ENCODE measurements around the gene CTNNA2. TPM values are rescaled to one million over a fixed set of nuclear protein-coding genes. Genes with fewer than 3 reads are reported as not detected.

CTNNA2 gene
- total and polyA plus RNA-seq, 8 donors = 0.08 to 0.56 (median 0.17) TPM; not detected in 2

- DNase-seq (no peak), ATAC-seq (no peak)
- H3K27me3 ChIP-seq = no peaks in the 10 kb centered on the region
- no peaks in the 10 kb centered on the region for H3K36me3 ChIP-seq
- H3K27ac ChIP-seq = no peak overlapping the region
- no peaks in the 10 kb centered on the region for H3K9me3 ChIP-seq
- intact Hi-C loops (cut with DNase I) = no loop called here
- TF ChIP-seq, protein P1, sequence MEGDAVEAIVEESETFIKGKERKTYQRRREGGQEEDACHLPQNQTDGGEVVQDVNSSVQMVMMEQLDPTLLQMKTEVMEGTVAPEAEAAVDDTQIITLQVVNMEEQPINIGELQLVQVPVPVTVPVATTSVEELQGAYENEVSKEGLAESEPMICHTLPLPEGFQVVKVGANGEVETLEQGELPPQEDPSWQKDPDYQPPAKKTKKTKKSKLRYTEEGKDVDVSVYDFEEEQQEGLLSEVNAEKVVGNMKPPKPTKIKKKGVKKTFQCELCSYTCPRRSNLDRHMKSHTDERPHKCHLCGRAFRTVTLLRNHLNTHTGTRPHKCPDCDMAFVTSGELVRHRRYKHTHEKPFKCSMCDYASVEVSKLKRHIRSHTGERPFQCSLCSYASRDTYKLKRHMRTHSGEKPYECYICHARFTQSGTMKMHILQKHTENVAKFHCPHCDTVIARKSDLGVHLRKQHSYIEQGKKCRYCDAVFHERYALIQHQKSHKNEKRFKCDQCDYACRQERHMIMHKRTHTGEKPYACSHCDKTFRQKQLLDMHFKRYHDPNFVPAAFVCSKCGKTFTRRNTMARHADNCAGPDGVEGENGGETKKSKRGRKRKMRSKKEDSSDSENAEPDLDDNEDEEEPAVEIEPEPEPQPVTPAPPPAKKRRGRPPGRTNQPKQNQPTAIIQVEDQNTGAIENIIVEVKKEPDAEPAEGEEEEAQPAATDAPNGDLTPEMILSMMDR (IDR thresholded peaks at IDR 0.05) = no peak
- H3K4me1 ChIP-seq = no peaks in the 10 kb centered on the region
- H3K4me3 ChIP-seq = no peak overlapping the region
Measured at GRCh38 chr2:79982445-79982844, 469.6 kb downstream of the CTNNA2 start.

- no peaks in the 10 kb centered on the region for H3K36me3 ChIP-seq
- no peaks in the 10 kb centered on the region for H3K4me1 ChIP-seq
- TF ChIP-seq, protein P1 (IDR thresholded peaks at IDR 0.05) = no peak
- H3K4me3 ChIP-seq = no peak overlapping the region
- H3K9me3 ChIP-seq = no peaks in the 10 kb centered on the region
- H3K27ac ChIP-seq = no peak overlapping the region
- no peaks in the 10 kb centered on the region for H3K27me3 ChIP-seq
- intact Hi-C loops (cut with DNase I) = no loop called here
- no peak for ATAC-seq
- no peak for DNase-seq
Measured at GRCh38 chr2:79984476-79984875, 471.6 kb downstream of the CTNNA2 start.

DNA sequence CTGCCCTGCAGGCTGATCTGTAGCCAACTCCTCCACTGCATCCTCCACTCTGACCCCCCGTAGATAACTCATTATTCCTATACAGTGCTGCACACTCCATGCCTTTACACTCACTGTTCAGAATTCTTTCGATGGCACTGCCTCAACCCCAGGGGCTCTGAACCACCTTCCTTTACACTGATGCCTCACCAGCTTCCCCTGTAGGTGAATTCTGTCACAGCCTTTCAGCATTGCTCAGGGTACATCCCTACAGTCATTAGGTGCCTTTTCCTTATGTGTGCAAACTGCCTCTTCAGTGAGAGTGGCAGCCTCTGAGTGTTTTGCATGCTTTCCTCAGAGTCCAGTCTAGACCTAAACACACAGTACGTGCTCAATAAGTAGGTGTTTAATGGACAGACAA is 472.3 kb downstream of the CTNNA2 start:
- H3K27ac ChIP-seq = no peak overlapping the region

DNA sequence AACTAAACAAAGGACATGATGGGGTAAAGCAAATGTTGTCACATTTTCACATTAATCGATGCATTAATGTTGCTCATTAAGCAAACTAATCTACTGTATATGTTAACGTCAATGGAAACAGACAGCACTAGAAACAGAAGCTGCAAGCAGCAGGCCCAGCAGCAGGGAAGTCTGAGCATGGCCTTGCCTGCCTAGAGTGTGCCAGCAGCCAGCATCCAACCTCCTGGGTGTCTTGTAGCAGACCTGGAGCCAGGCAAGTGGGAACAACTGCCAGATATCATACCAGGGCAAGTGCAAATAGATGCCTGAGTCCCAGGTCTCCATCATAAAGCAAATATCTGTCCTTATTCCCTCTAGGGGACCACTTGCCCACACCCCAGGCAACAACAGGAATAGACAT is 472.7 kb downstream of the CTNNA2 start:
- intact Hi-C loops (cut with DNase I) = no loop called here
- no peak for ATAC-seq
- no peak for DNase-seq
- Histone ChIP-seq H3K36me3 (no peaks in the 10 kb centered on the region), H3K4me1 (no peaks in the 10 kb centered on the region), H3K27me3 (no peaks in the 10 kb centered on the region), H3K9me3 (no peaks in the 10 kb centered on the region), H3K4me3 (no peak overlapping the region), H3K27ac (no peak overlapping the region)
- TF ChIP-seq, protein P1 (IDR thresholded peaks at IDR 0.05) = no peak

More for the DNA sequence above, 472.3 kb downstream of the CTNNA2 start:
- no peak for ATAC-seq
- Histone ChIP-seq H3K4me3 (no peak overlapping the region), H3K4me1 (no peaks in the 10 kb centered on the region), H3K27me3 (no peaks in the 10 kb centered on the region), H3K36me3 (no peaks in the 10 kb centered on the region), H3K9me3 (no peaks in the 10 kb centered on the region)
- intact Hi-C loops (cut with DNase I) = no loop called here
- DNase-seq = no peak
- TF ChIP-seq, protein P1 (IDR thresholded peaks at IDR 0.05) = no peak

GRCh38 chr2:79993144-79993543 is 480.3 kb downstream of the CTNNA2 start:
- Histone ChIP-seq H3K27me3 (no peaks in the 10 kb centered on the region), H3K36me3 (no peaks in the 10 kb centered on the region), H3K4me3 (no peak overlapping the region), H3K9me3 (no peaks in the 10 kb centered on the region), H3K4me1 (no peaks in the 10 kb centered on the region), H3K27ac (no peak overlapping the region)
- ATAC-seq (no peak), DNase-seq (no peak)
- intact Hi-C loops (cut with DNase I) = no loop called here
- TF ChIP-seq, protein P1 (IDR thresholded peaks at IDR 0.05) = no peak

Data from left lung (tissue), 10 donors.